MM.1S (cell line): ENCODE measurements around the gene UBAC1.

Source experiments
- DNase-seq: peaks from one replicate; pipeline ENCODE4 v3.0.0-alpha.2; 2015
- H2AFZ ChIP-seq: fragments of 300-600 bp; sonication (generic); 2 replicates; pipeline ENCODE4 v1.6.0; 2016; ENCODE audit warnings: antibody characterized with exemption, low read length
- H3F3A ChIP-seq: fragments of 300-600 bp; sonication (generic); 2 replicates; pipeline ENCODE4 v1.6.1; 2016; ENCODE audit warnings: mild to moderate bottlenecking, antibody characterized with exemption, low read length, moderate library complexity, mixed read lengths; ENCODE audit not compliant: insufficient read depth
- H3K27ac ChIP-seq: fragments of 300-600 bp; sonication (generic); 2 replicates; pipeline ENCODE4 v1.5.1; 2016; ENCODE audit warnings: mild to moderate bottlenecking, low read length
- H3K27me3 ChIP-seq: fragments of 300-600 bp; sonication (generic); replicated peaks from 2 replicates; pipeline ENCODE4 v1.6.0; 2016; ENCODE audit warnings: low read length; ENCODE audit not compliant: insufficient read depth
- H3K36me3 ChIP-seq: fragments of 300-600 bp; sonication (generic); replicated peaks from 2 replicates; pipeline ENCODE4 v1.6.1; 2016; ENCODE audit warnings: mild to moderate bottlenecking, low read length, mixed read lengths; ENCODE audit not compliant: insufficient read depth
- H3K4me1 ChIP-seq: fragments of 300-600 bp; sonication (generic); 2 replicates; pipeline ENCODE4 v1.6.1; 2016; ENCODE audit warnings: low read length, mixed read lengths
- H3K4me2 ChIP-seq: fragments of 300-600 bp; sonication (generic); 2 replicates; pipeline ENCODE4 v1.6.0; 2016; ENCODE audit warnings: low read depth, low read length
- H3K4me3 ChIP-seq: fragments of 300-600 bp; sonication (generic); 2 replicates; pipeline ENCODE4 v1.5.1; 2016; ENCODE audit warnings: low read length, mixed read lengths
- H3K79me2 ChIP-seq: fragments of 300-600 bp; sonication (generic); 2 replicates; pipeline ENCODE4 v1.6.1; 2016; ENCODE audit warnings: mixed run types, low read length, mixed read lengths
- H3K9ac ChIP-seq: fragments of 300-600 bp; sonication (generic); 2 replicates; pipeline ENCODE4 v1.6.1; 2016; ENCODE audit warnings: low read length, mixed read lengths
- H3K9me2 ChIP-seq: fragments of 300-600 bp; sonication (generic); replicated peaks from 2 replicates; pipeline ENCODE4 v1.6.1; 2016; ENCODE audit warnings: mild to moderate bottlenecking, low read length, mixed read lengths; ENCODE audit not compliant: insufficient read depth
- H3K9me3 ChIP-seq: fragments of 300-600 bp; sonication (generic); replicated peaks from 2 replicates; pipeline ENCODE4 v1.6.1; 2016; ENCODE audit warnings: mild to moderate bottlenecking, low read length, mixed read lengths; ENCODE audit not compliant: insufficient read depth
- H4K20me1 ChIP-seq: fragments of 300-600 bp; sonication (generic); 2 replicates; pipeline ENCODE4 v1.6.1; 2016; ENCODE audit warnings: mild to moderate bottlenecking, low read length, moderate library complexity, mixed read lengths; ENCODE audit not compliant: insufficient read depth
- EZH2 ChIP-seq: fragments of 300-600 bp; sonication (generic); optimal IDR thresholded peaks from 2 replicates; pipeline ENCODE3; 2017; ENCODE audit warnings: low read depth, mild to moderate bottlenecking, antibody characterized with exemption, low read length, mixed read lengths
- EZH2phosphoT487 ChIP-seq: fragments of 300-600 bp; sonication (generic); IDR thresholded peaks from 2 replicates; pipeline ENCODE4 v1.6.1; 2018; ENCODE audit warnings: antibody characterized with exemption, low read length
- TF ChIP-seq, protein P1 (sequence below): fragments of 300-600 bp; sonication (generic); IDR thresholded peaks from 2 replicates; pipeline ENCODE4 v1.5.1; 2016; ENCODE audit warnings: antibody characterized with exemption, low read length, mixed read lengths

UBAC1 gene

DNA sequence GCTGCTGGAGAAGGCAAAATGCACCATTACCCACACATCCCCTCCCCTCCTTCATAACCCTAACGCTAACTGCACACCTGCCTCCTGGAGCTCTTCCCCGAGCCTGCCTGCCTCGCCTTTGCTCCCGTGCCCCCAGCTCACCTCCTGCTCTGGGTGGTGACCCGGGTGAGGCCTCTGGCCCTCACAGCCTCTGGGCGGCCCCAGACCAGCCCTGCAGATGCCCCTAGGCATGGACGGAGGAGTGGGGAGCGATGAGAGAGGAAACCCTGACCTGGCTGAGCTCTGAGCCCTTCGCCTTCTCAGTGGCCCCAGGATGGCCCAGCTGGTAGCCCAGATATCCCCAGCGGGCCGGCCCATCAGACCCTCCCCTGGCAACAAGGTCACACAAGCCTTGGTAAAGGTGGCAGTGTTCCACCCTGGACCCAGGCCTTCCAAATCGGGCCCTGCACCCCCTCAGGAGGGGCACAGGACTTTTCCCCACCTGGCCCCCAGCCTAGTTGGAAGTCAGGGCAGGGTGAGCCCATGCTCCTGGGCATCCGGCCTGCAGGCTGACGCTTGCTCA lies 39.3 kb downstream of the UBAC1 start:
- DNase-seq, result no peak
- Histone ChIP-seq H3K4me2 (no peak overlapping the region), H3K9ac (no peak overlapping the region), H3K27ac (no peak overlapping the region), H3K4me3 (no peak overlapping the region), H3F3A (no peaks in the 10 kb centered on the region), H2AFZ (no peak overlapping the region), H3K9me2 (no peaks in the 10 kb centered on the region), H3K9me3 (no peaks in the 10 kb centered on the region), H4K20me1 (no peaks in the 10 kb centered on the region), H3K4me1 (no peaks in the 10 kb centered on the region), H3K36me3 (no peaks in the 10 kb centered on the region), H3K27me3 (no peaks in the 10 kb centered on the region), H3K79me2 (no peaks in the 10 kb centered on the region)
- TF ChIP-seq, protein P1, sequence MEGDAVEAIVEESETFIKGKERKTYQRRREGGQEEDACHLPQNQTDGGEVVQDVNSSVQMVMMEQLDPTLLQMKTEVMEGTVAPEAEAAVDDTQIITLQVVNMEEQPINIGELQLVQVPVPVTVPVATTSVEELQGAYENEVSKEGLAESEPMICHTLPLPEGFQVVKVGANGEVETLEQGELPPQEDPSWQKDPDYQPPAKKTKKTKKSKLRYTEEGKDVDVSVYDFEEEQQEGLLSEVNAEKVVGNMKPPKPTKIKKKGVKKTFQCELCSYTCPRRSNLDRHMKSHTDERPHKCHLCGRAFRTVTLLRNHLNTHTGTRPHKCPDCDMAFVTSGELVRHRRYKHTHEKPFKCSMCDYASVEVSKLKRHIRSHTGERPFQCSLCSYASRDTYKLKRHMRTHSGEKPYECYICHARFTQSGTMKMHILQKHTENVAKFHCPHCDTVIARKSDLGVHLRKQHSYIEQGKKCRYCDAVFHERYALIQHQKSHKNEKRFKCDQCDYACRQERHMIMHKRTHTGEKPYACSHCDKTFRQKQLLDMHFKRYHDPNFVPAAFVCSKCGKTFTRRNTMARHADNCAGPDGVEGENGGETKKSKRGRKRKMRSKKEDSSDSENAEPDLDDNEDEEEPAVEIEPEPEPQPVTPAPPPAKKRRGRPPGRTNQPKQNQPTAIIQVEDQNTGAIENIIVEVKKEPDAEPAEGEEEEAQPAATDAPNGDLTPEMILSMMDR, result no peak
- TF ChIP-seq EZH2 (no peak), EZH2phosphoT487 (no peak)

DNA sequence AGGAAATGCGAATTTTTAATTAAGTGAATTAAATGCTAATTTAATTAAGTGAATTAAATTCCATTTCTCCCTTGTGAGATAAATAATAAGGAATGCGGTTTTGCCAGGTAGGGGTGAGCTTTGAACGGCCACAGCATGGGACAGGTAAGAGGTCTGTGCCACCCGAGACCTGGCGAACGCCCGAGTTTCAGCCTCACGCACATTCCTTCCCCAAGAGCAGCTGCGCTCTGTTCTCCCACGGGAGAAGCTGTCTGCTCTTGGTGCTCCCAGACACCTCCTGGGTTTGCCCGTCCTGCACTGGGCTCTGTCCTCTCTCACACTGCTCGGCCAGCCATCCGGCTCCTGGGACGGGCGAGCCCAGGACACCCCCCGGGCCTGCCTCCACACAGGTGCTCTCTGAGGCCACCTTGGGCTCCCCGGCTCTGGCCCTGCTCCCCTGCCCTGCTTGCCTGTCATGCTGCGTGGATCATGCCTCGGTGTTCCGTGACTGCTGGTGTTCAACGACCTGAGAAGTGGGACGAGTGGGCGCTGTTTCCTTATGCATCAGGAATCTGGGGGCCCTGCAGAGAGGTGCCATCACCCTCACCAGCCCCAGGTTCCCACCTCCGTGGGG lies 40.1 kb downstream of the UBAC1 start:
- Histone ChIP-seq H3K9me3 (no peaks in the 10 kb centered on the region), H3K4me1 (no peaks in the 10 kb centered on the region), H3K27me3 (no peaks in the 10 kb centered on the region), H3K4me3 (no peak overlapping the region), H2AFZ (no peak overlapping the region), H3K36me3 (no peaks in the 10 kb centered on the region), H3K4me2 (no peak overlapping the region), H3K9me2 (no peaks in the 10 kb centered on the region), H3K79me2 (no peaks in the 10 kb centered on the region), H3K9ac (no peak overlapping the region), H3F3A (no peaks in the 10 kb centered on the region), H4K20me1 (no peaks in the 10 kb centered on the region), H3K27ac (no peak overlapping the region)
- TF ChIP-seq, protein P1, result no peak
- no peak for TF ChIP-seq EZH2
- no peak for TF ChIP-seq EZH2phosphoT487
- DNase-seq, result no peak

DNA sequence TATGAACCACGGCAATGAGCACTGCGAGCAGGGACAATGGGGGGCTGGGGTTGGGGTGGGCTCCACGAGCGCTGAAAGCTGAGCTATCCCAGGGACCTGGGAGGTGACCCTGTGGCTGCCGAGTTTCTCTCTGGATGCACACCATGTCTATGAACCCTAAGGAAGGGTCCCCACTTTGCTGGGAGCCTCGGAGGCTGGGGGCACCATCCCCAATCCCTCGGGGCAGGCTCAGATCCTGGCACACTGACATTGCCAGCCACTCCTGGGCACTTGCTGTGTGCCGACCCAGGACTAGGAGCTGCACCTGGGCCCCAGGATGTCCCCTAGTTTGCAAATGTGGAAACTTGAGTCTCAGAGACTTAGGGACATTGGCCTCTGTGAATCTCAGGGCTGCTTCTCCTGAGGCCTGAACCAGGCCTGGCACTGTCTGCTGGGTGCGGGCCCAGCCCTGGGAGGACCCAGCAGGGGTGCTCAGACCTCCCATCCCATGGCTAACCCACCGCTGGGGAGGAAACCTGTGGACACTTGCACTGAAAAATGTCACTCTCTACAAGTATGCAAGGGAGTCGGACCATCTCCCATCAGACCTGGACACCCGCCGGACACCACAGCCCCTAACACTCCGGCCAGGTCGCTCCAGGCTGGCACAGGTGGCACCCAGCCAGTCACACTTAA lies 40.8 kb downstream of the UBAC1 start:
- H3K4me1 ChIP-seq, result no peaks in the 10 kb centered on the region
- H3K4me2 ChIP-seq, result no peak overlapping the region
- no peaks in the 10 kb centered on the region for H3K27me3 ChIP-seq
- no peak overlapping the region for H2AFZ ChIP-seq
- DNase-seq, result no peak
- no peak overlapping the region for H3K27ac ChIP-seq
- H3K79me2 ChIP-seq, result no peaks in the 10 kb centered on the region
- no peaks in the 10 kb centered on the region for H3K9me2 ChIP-seq
- H3F3A ChIP-seq, result no peaks in the 10 kb centered on the region
- H3K36me3 ChIP-seq, result no peaks in the 10 kb centered on the region; the same call in 1 of the 2 replicates
- no peak overlapping the region for H3K4me3 ChIP-seq
- H4K20me1 ChIP-seq, result no peaks in the 10 kb centered on the region
- no peaks in the 10 kb centered on the region for H3K9me3 ChIP-seq
- no peak overlapping the region for H3K9ac ChIP-seq
- TF ChIP-seq EZH2phosphoT487 (no peak), EZH2 (no peak)
- TF ChIP-seq, protein P1, result no peak
